Keratinocyte (primary cell): Measurements from ENCODE around the gene PTPN2. TPM values are rescaled to one million over a fixed set of nuclear protein-coding genes. Genes with fewer than 3 reads are reported as not detected.

Experiments used
- DNase-seq: peaks from one replicate; pipeline ENCODE4 v3.0.0-alpha.2; 2011; ENCODE audit warnings: low read depth, missing footprints, low spot score
- FAIRE-seq: peaks from 2 replicates; lab custom pipeline; 2011; peaks lifted over from hg19 to GRCh38; lab: Jason Lieb, UNC
- H2AFZ ChIP-seq: 2 replicates; pipeline ENCODE4 v1.6.0; 2012; ENCODE audit warnings: low read length, control low read depth, inconsistent platforms; ENCODE audit not compliant: control insufficient read depth
- H3K27ac ChIP-seq: 2 replicates; pipeline ENCODE4 v1.5.1; 2011; ENCODE audit warnings: low read length; ENCODE audit not compliant: control insufficient read depth, insufficient read depth
- H3K27me3 ChIP-seq: 3 replicates; pipeline ENCODE4 v1.6.0; 2011; ENCODE audit warnings: low read length; ENCODE audit not compliant: control insufficient read depth, insufficient read depth; ENCODE audit errors: extremely low read depth
- H3K36me3 ChIP-seq, 2 experiments: 2 replicates in 1 of 2; 3 replicates in 1 of 2; pipeline ENCODE4 v1.5.1; 2011; ENCODE audit warnings: low read length in 2 of 2, mild to moderate bottlenecking in 1 of 2; ENCODE audit not compliant: control insufficient read depth in 2 of 2, insufficient read depth in 2 of 2; ENCODE audit errors: extremely low read depth in 1 of 2
- H3K4me1 ChIP-seq: 3 replicates; pipeline ENCODE4 v1.5.1; 2011; ENCODE audit warnings: low read length; ENCODE audit not compliant: control insufficient read depth, insufficient read depth; ENCODE audit errors: extremely low read depth
- H3K4me2 ChIP-seq: 3 replicates; pipeline ENCODE4 v1.6.0; 2011; ENCODE audit warnings: low read depth, low read length; ENCODE audit not compliant: control insufficient read depth, insufficient read depth; ENCODE audit errors: extremely low read depth
- H3K4me3 ChIP-seq, 3 experiments: fragments of 200-600 bp in 1 of 3; sonication (generic) in 1 of 3; 2 replicates in 2 of 3; 3 replicates in 1 of 3; pipeline ENCODE4 v1.5.1; 2011 to 2016; ENCODE audit warnings: low read length in 3 of 3, mild to moderate bottlenecking in 3 of 3, control low read depth in 2 of 3, inconsistent platforms in 1 of 3, low read depth in 1 of 3, mixed read lengths in 1 of 3, mixed run types in 1 of 3, moderate library complexity in 1 of 3; ENCODE audit not compliant: control insufficient read depth in 2 of 3, insufficient read depth in 2 of 3; ENCODE audit errors: extremely low read depth in 1 of 3
- H3K79me2 ChIP-seq: 2 replicates; pipeline ENCODE4 v1.6.0; 2012; ENCODE audit warnings: low read length; ENCODE audit not compliant: control insufficient read depth, insufficient read depth
- H3K9ac ChIP-seq: 3 replicates; pipeline ENCODE4 v1.6.0; 2011; ENCODE audit warnings: low read length; ENCODE audit not compliant: control insufficient read depth, insufficient read depth; ENCODE audit errors: extremely low read depth
- H3K9me1 ChIP-seq: 3 replicates; pipeline ENCODE4 v1.6.0; 2011; ENCODE audit warnings: low read length; ENCODE audit not compliant: control insufficient read depth, insufficient read depth; ENCODE audit errors: extremely low read depth
- H3K9me3 ChIP-seq: 2 replicates; pipeline ENCODE4 v1.5.1; 2012; ENCODE audit warnings: low read depth, low read length; ENCODE audit not compliant: control insufficient read depth
- H4K20me1 ChIP-seq: 3 replicates; pipeline ENCODE4 v1.6.0; 2011; ENCODE audit warnings: low read length; ENCODE audit not compliant: control insufficient read depth, insufficient read depth; ENCODE audit errors: extremely low read depth
- EZH2 ChIP-seq: IDR thresholded peaks from one replicate; pipeline ENCODE4 v1.6.1; 2012; ENCODE audit warnings: inconsistent platforms, mild to moderate bottlenecking, low read length, moderate library complexity
- dilution Hi-C: fragments of 300-500 bp; cut with MboI; formaldehyde crosslinking; loops from one replicate; pipeline ENCODE4 v1.7.0; 2020; ENCODE audit warnings: low sequenced_read_pairs; ENCODE audit not compliant: extremely low pct_ligation_motif_present
- polyA plus RNA-seq, 5 experiments: library from polyadenylated mRNA; depleted of rRNA in 3 of 5; stranded (reverse) in 3 of 5; stranded (forward) in 1 of 5; unstranded in 1 of 5; fragments of >200 nt; gene quantifications; 1 replicate in 1 of 5; 2 replicates in 3 of 5; 3 replicates in 1 of 5; pipeline versions ENCODE4 v1.2.1 to v1.2.3, GENCODE V29; 2011 to 2012; ENCODE audit warnings: missing spikeins in 2 of 5, low read depth in 1 of 5, low replicate concordance in 1 of 5
- TF ChIP-seq, protein P1 (sequence below), 3 experiments: IDR thresholded peaks in 1 of 3; conservative IDR thresholded peaks in 1 of 3; optimal IDR thresholded peaks in 1 of 3; 2 replicates in 2 of 3; 3 replicates in 1 of 3; pipeline versions ENCODE3 to v1.5.1; 2011; ENCODE audit warnings: low read length in 3 of 3, mild to moderate bottlenecking in 3 of 3, moderate library complexity in 2 of 3, control low read depth in 1 of 3, inconsistent platforms in 1 of 3; ENCODE audit not compliant: insufficient read depth in 2 of 3; ENCODE audit errors: extremely low read depth in 1 of 3

The PTPN2 gene
- polyA plus RNA-seq, 1 donor (not counting 4 experiments of a cell fraction or from before 2014, with no cell fraction given), result 39.9 TPM

DNA sequence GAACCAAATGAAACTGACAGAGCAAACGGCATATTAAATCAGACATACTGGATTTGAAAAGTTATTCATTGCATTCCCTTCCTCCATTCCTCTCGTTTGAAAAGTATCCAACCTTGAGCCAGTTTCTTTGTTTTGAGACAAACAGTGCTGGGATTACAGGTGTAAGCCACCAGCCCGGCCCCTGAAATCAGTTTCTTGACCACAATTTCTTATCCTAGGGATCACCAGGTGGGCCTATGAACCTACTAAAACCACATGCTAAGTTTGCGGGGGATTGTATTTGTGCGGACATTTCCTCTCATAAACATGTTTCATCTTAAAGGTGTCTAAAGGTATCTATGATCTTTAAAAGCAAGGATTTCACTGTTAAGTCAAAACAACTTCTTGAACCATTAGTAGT is 11.6 kb downstream of the PTPN2 start:
- TF ChIP-seq, protein P1, sequence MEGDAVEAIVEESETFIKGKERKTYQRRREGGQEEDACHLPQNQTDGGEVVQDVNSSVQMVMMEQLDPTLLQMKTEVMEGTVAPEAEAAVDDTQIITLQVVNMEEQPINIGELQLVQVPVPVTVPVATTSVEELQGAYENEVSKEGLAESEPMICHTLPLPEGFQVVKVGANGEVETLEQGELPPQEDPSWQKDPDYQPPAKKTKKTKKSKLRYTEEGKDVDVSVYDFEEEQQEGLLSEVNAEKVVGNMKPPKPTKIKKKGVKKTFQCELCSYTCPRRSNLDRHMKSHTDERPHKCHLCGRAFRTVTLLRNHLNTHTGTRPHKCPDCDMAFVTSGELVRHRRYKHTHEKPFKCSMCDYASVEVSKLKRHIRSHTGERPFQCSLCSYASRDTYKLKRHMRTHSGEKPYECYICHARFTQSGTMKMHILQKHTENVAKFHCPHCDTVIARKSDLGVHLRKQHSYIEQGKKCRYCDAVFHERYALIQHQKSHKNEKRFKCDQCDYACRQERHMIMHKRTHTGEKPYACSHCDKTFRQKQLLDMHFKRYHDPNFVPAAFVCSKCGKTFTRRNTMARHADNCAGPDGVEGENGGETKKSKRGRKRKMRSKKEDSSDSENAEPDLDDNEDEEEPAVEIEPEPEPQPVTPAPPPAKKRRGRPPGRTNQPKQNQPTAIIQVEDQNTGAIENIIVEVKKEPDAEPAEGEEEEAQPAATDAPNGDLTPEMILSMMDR (optimal IDR thresholded peaks at IDR 0.05 in 1 of 3, IDR thresholded peaks at IDR 0.05 in 1 of 3, conservative IDR thresholded peaks at IDR 0.05 in 1 of 3; ENCODE audit: extremely low read depth in 1 of 3, insufficient read depth in 2 of 3, low read length in 3 of 3), result no peak
- no peak for TF ChIP-seq EZH2
- Histone ChIP-seq H3K36me3 (no peaks in the 10 kb centered on the region), H3K27ac (no peak overlapping the region), H3K79me2 (peaks cover 63% of the 10 kb centered on the region), H4K20me1 (no peaks in the 10 kb centered on the region), H3K9ac (no peak overlapping the region), H3K27me3 (no peaks in the 10 kb centered on the region), H3K4me2 (no peak overlapping the region), H3K4me1 (no peaks in the 10 kb centered on the region), H3K9me1 (no peaks in the 10 kb centered on the region), H3K4me3 (no peak overlapping the region), H2AFZ (no peak overlapping the region), H3K9me3 (no peaks in the 10 kb centered on the region)
- dilution Hi-C loops, result no loop called here
- DNase-seq (no peak), FAIRE-seq (no peak)

DNA sequence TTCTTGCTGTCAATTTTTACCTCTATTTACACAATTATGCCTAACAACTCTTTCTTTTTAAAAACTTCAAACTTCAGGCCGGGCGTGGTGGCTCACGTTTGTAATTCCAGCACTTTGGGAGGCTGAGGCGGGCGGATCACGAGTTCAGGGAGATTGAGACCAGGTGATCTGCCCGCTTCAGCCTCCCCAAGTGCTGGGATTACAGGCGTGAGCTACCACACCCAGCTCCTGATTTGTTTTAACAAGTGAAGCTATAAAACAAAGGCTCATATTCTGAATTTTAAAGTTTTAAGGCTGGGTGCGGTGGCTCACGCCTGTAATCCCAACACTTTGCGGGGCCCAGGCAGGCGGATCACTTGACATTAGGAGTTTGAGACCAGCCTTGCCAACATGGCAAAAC is 15.5 kb downstream of the PTPN2 start:
- Histone ChIP-seq H4K20me1 (no peaks in the 10 kb centered on the region), H3K9ac (no peak overlapping the region), H3K4me1 (no peaks in the 10 kb centered on the region), H3K79me2 (peaks cover 68% of the 10 kb centered on the region), H3K9me1 (no peaks in the 10 kb centered on the region), H3K36me3 (no peaks in the 10 kb centered on the region), H3K4me3 (no peak overlapping the region), H3K9me3 (no peaks in the 10 kb centered on the region), H3K27me3 (no peaks in the 10 kb centered on the region), H2AFZ (no peak overlapping the region), H3K4me2 (no peak overlapping the region), H3K27ac (no peak overlapping the region)
- TF ChIP-seq, protein P1 (optimal IDR thresholded peaks at IDR 0.05 in 1 of 3, IDR thresholded peaks at IDR 0.05 in 1 of 3, conservative IDR thresholded peaks at IDR 0.05 in 1 of 3; ENCODE audit: extremely low read depth in 1 of 3, insufficient read depth in 2 of 3, low read length in 3 of 3), result no peak
- TF ChIP-seq EZH2, result no peak
- DNase-seq (no peak), FAIRE-seq (no peak)
- dilution Hi-C loops, result no loop called here
